ENCODE measurements around the gene RFX1.
"Not testable (repeated sequence)": the region's sequence is repeated elsewhere in the genome, so short reads cannot be mapped to it uniquely, and the experiment has no call there.

The RFX1 gene

DNA sequence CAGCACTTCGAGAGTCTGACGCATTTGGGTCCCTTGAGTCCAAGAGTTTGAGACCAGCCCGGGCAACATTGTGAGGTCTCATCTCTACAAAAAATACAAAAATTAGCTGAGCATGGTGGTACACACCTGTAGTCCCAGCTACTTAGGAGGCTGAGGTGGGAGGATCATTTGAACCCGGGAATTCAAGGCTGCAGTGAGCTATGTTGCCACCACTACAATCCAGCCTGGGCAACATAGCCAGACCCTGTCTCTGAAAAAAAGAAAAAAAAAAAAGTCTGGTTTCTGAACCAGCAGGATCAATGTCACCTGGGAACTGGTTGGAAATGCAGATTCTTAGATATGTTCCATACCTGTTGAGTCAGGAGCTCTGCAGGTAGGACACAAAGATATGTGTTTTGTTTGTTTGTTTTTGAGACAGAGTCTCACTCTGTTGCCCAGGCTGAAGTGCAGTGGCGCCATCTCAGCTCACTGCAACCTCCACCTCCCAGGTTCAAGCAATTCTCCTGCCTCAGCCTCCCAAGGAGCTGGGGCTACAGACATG is 20.6 kb upstream of the RFX1 start:
- DNase-seq: not testable (repeated sequence)

- no peak for DNase-seq
Measured at GRCh38 chr19:14023404-14024235, 17.5 kb upstream of the RFX1 start.

DNA sequence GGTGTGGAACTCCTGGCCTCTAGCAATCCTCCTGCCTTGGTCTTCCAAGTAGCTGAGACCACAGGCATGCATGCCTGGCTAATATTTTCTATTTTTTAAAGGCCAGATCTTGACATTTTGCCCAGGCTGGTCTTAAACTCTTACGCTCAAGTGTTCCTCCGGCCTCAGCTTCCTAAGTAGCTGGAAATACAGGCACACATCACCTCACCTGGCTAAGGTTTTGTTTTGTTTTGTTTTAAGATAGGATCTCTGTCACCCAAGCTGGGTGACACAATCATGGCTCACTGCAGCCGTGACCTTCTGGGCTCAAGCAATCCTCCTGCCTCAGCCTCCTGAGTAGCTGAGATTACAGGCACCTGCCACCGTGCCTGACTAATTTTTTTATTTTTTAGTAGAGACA is 16.3 kb upstream of the RFX1 start:
- DNase-seq: no peak

DNA sequence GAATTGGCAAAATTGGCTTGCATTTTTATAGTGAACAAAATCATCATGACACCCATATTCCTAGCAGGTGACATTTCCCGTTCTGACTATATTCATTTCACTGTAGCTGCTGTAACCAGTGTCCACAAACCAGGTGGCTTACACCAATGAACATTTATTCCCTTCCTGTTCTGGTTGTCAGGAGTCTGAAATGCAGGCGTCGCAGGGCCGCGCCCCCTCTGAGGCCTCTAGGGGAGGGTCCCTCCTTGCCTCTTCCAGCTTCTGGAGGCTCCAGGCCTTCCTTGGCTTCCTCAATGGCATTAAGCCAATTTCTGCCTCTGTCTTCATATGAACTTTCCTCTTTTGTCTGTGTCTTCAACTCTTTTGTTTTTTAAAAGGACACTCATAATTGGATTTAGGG is 15.4 kb upstream of the RFX1 start:
- no peak for DNase-seq

DNA sequence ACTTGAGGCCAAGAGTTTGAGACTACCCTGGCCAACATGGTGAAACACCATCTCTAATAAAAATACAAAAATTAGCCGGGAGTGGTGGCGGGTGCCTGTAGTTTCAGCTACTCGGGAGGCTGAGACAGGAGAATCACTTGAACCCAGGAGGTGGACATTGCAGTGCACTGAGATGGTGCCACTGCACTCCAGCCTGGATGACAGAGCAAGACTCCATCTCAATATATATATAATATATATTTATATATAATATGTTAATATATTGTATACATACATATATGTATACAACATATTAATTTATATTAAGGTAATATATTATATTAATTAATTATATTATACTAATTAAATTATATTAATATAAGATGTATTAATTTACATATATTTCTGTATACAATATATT is 13.6 kb upstream of the RFX1 start:
- not testable (repeated sequence) for DNase-seq

GRCh38 chr19:14019100-14019499 is 13.0 kb upstream of the RFX1 start:
- no peak for DNase-seq

DNA sequence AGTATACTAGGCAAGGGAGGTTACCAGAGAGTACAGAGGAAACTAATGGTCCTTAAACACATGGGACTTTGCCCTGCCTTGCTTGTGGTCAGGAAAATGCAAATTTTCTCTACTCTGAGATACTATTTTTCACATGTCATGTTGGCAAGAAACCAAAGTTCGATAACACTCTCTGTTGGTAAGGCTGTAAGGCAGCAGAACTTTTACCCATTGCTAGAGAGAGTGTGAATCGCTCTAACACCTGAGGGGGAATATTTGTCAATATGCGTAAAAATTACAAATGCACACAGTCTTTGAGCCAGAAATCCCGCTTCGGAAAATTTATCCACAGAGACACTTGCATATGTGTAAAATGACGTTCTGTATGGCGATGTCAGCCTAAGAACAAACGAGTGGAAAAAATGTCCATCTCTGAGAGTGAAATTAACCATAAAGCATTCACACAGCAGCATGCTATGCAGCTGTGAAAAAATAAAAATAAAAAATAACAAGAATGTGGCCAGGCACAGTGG is 9.5 kb upstream of the RFX1 start:
- DNase-seq: no peak

- no peak for DNase-seq
Measured at GRCh38 chr19:14012378-14012915, 6.3 kb upstream of the RFX1 start.

- DNase-seq: no peak
Measured at GRCh38 chr19:14006766-14007562, 844 bp upstream of the RFX1 start.

DNA sequence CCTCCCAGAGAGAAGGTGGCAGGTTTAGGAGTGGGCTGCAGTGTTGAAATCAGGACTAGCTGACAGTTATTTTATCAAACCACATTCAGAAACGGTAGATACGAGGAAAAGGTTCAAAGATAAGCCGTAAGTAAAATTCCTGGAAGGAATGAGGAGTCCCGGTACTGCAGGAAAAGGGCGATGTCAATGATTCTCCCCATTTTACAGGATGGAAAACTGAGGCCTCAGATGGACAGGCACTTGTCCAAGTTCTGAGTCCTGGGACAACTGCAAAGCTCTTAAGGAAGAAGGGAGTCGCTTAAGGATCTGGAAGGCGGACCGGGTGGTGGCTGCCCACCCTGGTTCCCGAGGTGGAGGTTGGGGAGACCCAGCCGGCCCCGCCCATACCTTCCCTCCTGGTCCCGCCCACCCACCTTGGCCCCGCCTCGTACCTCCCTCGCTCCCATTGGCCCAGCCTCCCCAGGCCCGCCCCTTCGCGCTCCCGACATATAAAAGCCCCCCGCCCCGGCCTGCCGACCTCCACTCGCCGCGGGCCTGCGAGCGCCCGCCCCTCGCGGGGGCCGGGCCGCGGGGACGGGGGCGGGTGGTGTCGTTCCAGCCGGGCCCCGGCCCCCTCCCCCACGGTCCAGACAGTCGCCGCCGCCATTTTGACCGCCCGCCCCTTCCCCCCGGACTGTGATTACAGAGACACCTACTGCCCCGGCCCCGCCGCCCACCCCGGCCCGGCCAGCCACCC is 603 bp downstream of the RFX1 start:
- DNase-seq: peak; percentile 89

DNA sequence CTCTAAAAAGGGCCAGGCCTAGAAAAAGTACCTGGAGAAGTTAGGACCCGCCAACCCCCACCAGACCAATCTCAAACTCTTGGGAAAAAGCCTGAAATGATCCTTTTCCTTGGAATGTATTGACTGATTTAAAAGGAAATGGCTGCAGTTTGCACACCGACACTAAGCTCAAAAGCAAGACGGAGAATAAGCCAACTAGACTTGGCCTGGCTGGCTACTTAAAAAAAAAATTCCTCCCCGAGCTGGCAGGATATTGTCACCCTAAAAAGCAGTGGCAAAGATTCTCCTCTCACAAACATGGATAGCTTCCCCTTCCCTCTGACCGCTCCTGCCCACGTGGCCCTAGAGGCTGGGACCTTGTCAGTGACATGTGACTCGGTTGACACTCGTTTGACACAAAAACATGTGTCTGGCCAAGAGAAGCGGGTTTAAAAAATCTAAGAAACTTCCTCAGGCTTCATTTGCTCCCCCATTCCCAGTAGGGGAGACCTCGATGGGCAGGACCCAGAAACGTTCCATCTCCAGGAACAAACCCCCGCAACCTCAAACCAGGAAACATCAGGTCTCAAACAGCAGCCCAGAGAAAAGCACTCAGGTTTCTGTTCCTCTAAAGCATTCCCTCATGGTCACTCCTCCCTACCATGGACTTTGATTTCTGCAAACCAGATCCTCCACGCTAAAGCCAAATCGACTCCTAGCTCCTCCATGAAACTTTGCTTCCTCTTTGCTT is 1.3 kb downstream of the RFX1 start:
- no peak for DNase-seq

- DNase-seq: no peak
Measured at GRCh38 chr19:14003251-14004055, 2.7 kb downstream of the RFX1 start.

- DNase-seq: no peak
Measured at GRCh38 chr19:14002571-14003250, 3.4 kb downstream of the RFX1 start.

DNA sequence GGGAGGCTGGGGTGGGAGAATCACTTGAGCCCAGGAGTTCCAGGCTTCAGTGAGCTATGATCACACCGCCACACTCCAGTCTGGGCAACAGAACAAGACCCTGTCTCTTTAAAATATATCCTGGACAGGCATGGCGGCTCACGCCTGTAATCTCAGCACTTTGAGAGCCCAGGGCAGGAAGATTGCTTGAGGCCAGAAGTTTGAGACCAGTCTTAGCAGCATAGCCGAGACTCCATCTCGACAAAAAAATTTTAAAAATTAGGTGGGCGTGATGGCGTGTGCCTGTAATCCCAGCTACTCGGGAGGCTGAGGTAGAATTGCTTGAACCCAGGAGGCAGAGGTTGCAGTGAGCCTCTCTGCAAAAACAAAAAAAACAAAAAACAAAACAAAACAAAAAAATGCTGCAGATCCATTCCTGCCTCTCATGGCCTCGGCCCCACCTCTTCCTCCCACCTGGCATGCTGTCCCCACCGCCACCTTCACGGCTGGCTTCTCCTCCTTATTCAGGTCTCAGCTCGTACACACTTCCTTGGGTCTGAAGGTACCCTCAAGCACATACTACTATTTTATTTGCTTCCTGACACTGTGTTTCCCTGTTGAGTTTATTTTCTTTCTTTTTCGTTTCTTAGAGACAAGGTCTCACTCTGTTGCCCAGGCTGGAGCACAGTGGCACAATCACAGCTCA is 5.3 kb downstream of the RFX1 start:
- no peak for DNase-seq

GRCh38 chr19:13999085-13999484 is 7.0 kb downstream of the RFX1 start:
- no peak for DNase-seq

- no peak for DNase-seq
Measured at GRCh38 chr19:13998426-13998825, 7.7 kb downstream of the RFX1 start.

DNA sequence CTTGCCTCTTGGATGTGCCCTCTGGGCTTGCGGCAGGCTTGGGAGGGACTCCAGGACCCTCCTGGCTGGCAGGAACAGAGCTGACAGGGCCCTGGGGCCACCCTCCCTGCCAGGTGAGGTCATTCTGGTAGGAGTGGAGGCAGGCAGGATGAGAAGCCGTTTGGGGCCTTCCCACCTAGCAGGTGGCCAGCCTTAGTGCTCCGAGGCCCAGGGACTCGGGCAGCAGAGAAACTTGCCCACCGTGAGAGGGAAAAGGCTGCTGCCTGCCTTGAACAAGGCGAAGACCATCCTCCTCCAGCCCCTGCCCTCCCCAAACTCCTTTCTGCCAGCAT is 8.5 kb downstream of the RFX1 start:
- no peak for DNase-seq

DNA sequence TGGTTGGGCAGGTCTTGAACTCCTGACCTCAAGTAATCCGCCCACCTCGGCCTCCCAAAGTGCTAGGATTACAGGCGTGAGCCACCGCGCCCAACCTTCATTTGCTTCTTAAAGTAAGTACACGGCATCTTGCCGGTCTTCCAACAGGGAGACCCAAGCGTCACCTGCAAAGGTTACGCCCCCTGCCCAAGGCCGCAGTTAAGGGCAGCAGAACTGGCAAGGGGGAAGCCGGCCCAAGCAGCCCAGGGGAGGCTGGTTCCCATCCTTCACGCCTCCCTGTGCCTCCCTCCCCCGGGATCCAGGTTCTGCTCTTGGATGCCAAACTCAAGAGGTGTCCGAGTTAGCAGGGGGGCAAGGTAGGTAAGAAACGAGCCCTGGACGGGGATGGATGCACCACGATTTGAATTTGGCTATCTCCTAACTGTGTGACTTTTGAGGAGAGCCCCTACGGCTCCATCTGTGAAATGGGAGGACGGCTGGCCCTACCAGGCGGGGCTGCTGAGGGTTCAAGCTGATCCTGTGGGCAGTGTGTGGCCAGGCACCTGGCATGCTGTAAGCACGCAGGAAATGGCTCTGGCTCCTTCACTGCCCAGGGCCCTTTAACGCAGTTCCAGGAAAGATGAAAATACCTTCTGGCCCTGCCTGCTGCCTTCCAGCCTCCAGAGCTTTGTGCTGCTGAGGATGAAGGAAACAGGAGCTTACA is 9.0 kb downstream of the RFX1 start:
- no peak for DNase-seq

Data from activated gamma-delta T cell (primary cell).